ENCODE measurements around the gene TPCN2.

TPCN2 gene

GRCh38 chr11:69115586-69116560 lies 67.1 kb downstream of the TPCN2 start:
- no peak overlapping the region for H3K4ac ChIP-seq (ENCODE audit: low read depth in 1 of 2, low read length in 2 of 2)
- no peak overlapping the region for H3K4me3 ChIP-seq (ENCODE audit: insufficient read depth in 1 of 2, low read depth in 1 of 2, low read length in 2 of 2)
- peaks cover 38 to 41% of the 10 kb centered on the region in 2 experiments for H3K27me3 ChIP-seq (ENCODE audit: control insufficient read depth in 1 of 2, insufficient read depth in 1 of 2, low read length in 2 of 2)
- H2BK120ac ChIP-seq (ENCODE audit: low read depth, low read length): no peak overlapping the region
- H3K18ac ChIP-seq (ENCODE audit: low read depth in 1 of 2, low read length in 2 of 2): no peak overlapping the region
- no peak overlapping the region for H2AFZ ChIP-seq (ENCODE audit: low read depth, low read length)
- no peaks in the 10 kb centered on the region for H3K79me1 ChIP-seq (replicated peaks; ENCODE audit: low read length, poor library complexity, severe bottlenecking)
- no peak overlapping the region for H3K4me2 ChIP-seq (ENCODE audit: low read length, poor library complexity, severe bottlenecking)
- H2BK15ac ChIP-seq (ENCODE audit: low read depth, poor library complexity, severe bottlenecking): no peak overlapping the region
- peaks cover 14% of the 10 kb centered on the region for H3K4me1 ChIP-seq (ENCODE audit: control insufficient read depth, insufficient read depth, low read depth, low read length)
- no peak overlapping the region for H2BK12ac ChIP-seq (ENCODE audit: low read length in 2 of 2)
- H3K36me3 ChIP-seq (ENCODE audit: control insufficient read depth in 1 of 2, insufficient read depth in 2 of 2, low read depth in 1 of 2, low read length in 2 of 2): no peaks in the 10 kb centered on the region
- H2AK5ac ChIP-seq (ENCODE audit: low read length, severe bottlenecking): no peak overlapping the region
- no peak overlapping the region for H2BK5ac ChIP-seq (ENCODE audit: low read depth, low read length, poor library complexity, severe bottlenecking)
- WGBS: 85% methylated on average over 41 of the region's 41 CpGs
- H4K91ac ChIP-seq (ENCODE audit: low read length): no peak overlapping the region
- H3K9ac ChIP-seq (ENCODE audit: low read length): no peak overlapping the region
- H3K23ac ChIP-seq (ENCODE audit: low read length in 2 of 2): no peak overlapping the region
- no peak overlapping the region for H3K14ac ChIP-seq (ENCODE audit: low read length in 2 of 2)
- no peak overlapping the region for H3K27ac ChIP-seq (ENCODE audit: low read length, poor library complexity, severe bottlenecking)
- no peak overlapping the region for H4K8ac ChIP-seq (ENCODE audit: low read length)
- H3K9me3 ChIP-seq (ENCODE audit: control insufficient read depth, low read length): peaks cover 11% of the 10 kb centered on the region
- no peak for DNase-seq

DNA sequence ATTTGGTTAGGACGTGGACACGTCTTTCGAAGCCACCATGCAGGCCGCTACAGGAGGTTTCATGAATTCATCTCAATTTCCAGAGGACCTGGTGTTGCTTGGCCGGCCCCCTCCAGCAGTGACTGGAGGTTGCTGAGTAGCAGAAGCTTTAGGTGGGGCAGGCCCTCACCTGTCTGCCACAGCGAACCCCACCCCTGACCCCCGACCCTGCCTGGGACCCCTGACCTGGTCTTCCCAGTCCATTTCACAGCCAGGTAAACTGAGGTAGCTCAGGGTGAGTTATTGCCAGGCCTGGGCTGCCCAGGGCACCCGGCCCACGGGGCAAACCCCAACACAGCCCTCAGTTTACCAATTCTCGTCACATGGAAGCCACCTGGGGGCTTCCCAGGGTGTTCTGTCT lies 67.9 kb downstream of the TPCN2 start:
- H2BK12ac ChIP-seq (ENCODE audit: low read length in 2 of 2): no peak overlapping the region
- peaks cover 37 to 40% of the 10 kb centered on the region in 2 experiments for H3K27me3 ChIP-seq (ENCODE audit: control insufficient read depth in 1 of 2, insufficient read depth in 1 of 2, low read length in 2 of 2)
- peaks cover 21% of the 10 kb centered on the region for H3K4me1 ChIP-seq (ENCODE audit: control insufficient read depth, insufficient read depth, low read depth, low read length)
- H3K36me3 ChIP-seq (ENCODE audit: control insufficient read depth in 1 of 2, insufficient read depth in 2 of 2, low read depth in 1 of 2, low read length in 2 of 2): no peaks in the 10 kb centered on the region
- 93% methylated on average over 10 of the region's 10 CpGs for WGBS
- no peak overlapping the region for H3K9ac ChIP-seq (ENCODE audit: low read length)
- H3K27ac ChIP-seq (ENCODE audit: low read length, poor library complexity, severe bottlenecking): no peak overlapping the region
- H3K14ac ChIP-seq (ENCODE audit: low read length in 2 of 2): no peak overlapping the region
- H3K18ac ChIP-seq (ENCODE audit: low read depth in 1 of 2, low read length in 2 of 2): no peak overlapping the region
- H3K4me2 ChIP-seq (ENCODE audit: low read length, poor library complexity, severe bottlenecking): no peak overlapping the region
- H3K79me1 ChIP-seq (replicated peaks; ENCODE audit: low read length, poor library complexity, severe bottlenecking): no peaks in the 10 kb centered on the region
- no peak overlapping the region for H2BK5ac ChIP-seq (ENCODE audit: low read depth, low read length, poor library complexity, severe bottlenecking)
- no peak overlapping the region for H4K91ac ChIP-seq (ENCODE audit: low read length)
- no peak overlapping the region for H2BK15ac ChIP-seq (ENCODE audit: low read depth, poor library complexity, severe bottlenecking)
- H3K23ac ChIP-seq (ENCODE audit: low read length in 2 of 2): no peak overlapping the region
- no peak overlapping the region for H3K4ac ChIP-seq (ENCODE audit: low read depth in 1 of 2, low read length in 2 of 2)
- no peak for DNase-seq
- no peak overlapping the region for H4K8ac ChIP-seq (ENCODE audit: low read length)
- peaks cover 9% of the 10 kb centered on the region for H3K9me3 ChIP-seq (ENCODE audit: control insufficient read depth, low read length)
- H2BK120ac ChIP-seq (ENCODE audit: low read depth, low read length): no peak overlapping the region
- H2AFZ ChIP-seq (ENCODE audit: low read depth, low read length): no peak overlapping the region
- H3K4me3 ChIP-seq (ENCODE audit: insufficient read depth in 1 of 2, low read depth in 1 of 2, low read length in 2 of 2): no peak overlapping the region
- no peak overlapping the region for H2AK5ac ChIP-seq (ENCODE audit: low read length, severe bottlenecking)

- Histone ChIP-seq H3K36me3 (ENCODE audit: control insufficient read depth in 1 of 2, insufficient read depth in 2 of 2, low read depth in 1 of 2, low read length in 2 of 2) (no peaks in the 10 kb centered on the region), H3K18ac (ENCODE audit: low read depth in 1 of 2, low read length in 2 of 2) (no peak overlapping the region), H3K79me1 (replicated peaks; ENCODE audit: low read length, poor library complexity, severe bottlenecking) (no peaks in the 10 kb centered on the region), H2AFZ (ENCODE audit: low read depth, low read length) (no peak overlapping the region), H2BK120ac (ENCODE audit: low read depth, low read length) (no peak overlapping the region), H3K9ac (ENCODE audit: low read length) (no peak overlapping the region), H3K9me3 (ENCODE audit: control insufficient read depth, low read length) (peaks cover 9% of the 10 kb centered on the region), H3K14ac (ENCODE audit: low read length in 2 of 2) (no peak overlapping the region), H3K4ac (ENCODE audit: low read depth in 1 of 2, low read length in 2 of 2) (no peak overlapping the region), H3K23ac (ENCODE audit: low read length in 2 of 2) (no peak overlapping the region), H2BK12ac (ENCODE audit: low read length in 2 of 2) (no peak overlapping the region), H4K8ac (ENCODE audit: low read length) (no peak overlapping the region), H3K4me3 (ENCODE audit: insufficient read depth in 1 of 2, low read depth in 1 of 2, low read length in 2 of 2) (no peak overlapping the region), H2BK5ac (ENCODE audit: low read depth, low read length, poor library complexity, severe bottlenecking) (no peak overlapping the region), H3K4me2 (ENCODE audit: low read length, poor library complexity, severe bottlenecking) (no peak overlapping the region), H3K4me1 (ENCODE audit: control insufficient read depth, insufficient read depth, low read depth, low read length) (peaks cover 39% of the 10 kb centered on the region), H2AK5ac (ENCODE audit: low read length, severe bottlenecking) (no peak overlapping the region), H4K91ac (ENCODE audit: low read length) (peak overlapping the region; percentile 58), H3K27ac (ENCODE audit: low read length, poor library complexity, severe bottlenecking) (no peak overlapping the region), H2BK15ac (ENCODE audit: low read depth, poor library complexity, severe bottlenecking) (no peak overlapping the region), H3K27me3 (ENCODE audit: control insufficient read depth in 1 of 2, insufficient read depth in 1 of 2, low read length in 2 of 2) (peaks cover 18 to 25% of the 10 kb centered on the region in 2 experiments)
- WGBS: 100% methylated on average over 1 of the region's 2 CpGs
- no peak for DNase-seq
These were observed 70.5 kb downstream of the TPCN2 start for GRCh38 chr11:69119190-69119589.

- Histone ChIP-seq H3K27ac (ENCODE audit: low read length, poor library complexity, severe bottlenecking) (no peak overlapping the region), H2BK12ac (ENCODE audit: low read length in 2 of 2) (no peak overlapping the region), H3K9me3 (ENCODE audit: control insufficient read depth, low read length) (peaks cover 9% of the 10 kb centered on the region), H3K23ac (ENCODE audit: low read length in 2 of 2) (no peak overlapping the region), H4K91ac (ENCODE audit: low read length) (no peak overlapping the region), H2AFZ (ENCODE audit: low read depth, low read length) (no peak overlapping the region), H2BK15ac (ENCODE audit: low read depth, poor library complexity, severe bottlenecking) (no peak overlapping the region), H3K4me2 (ENCODE audit: low read length, poor library complexity, severe bottlenecking) (no peak overlapping the region), H3K4me3 (ENCODE audit: insufficient read depth in 1 of 2, low read depth in 1 of 2, low read length in 2 of 2) (no peak overlapping the region), H4K8ac (ENCODE audit: low read length) (no peak overlapping the region), H3K18ac (ENCODE audit: low read depth in 1 of 2, low read length in 2 of 2) (no peak overlapping the region), H3K4me1 (ENCODE audit: control insufficient read depth, insufficient read depth, low read depth, low read length) (peaks cover 38% of the 10 kb centered on the region), H3K79me1 (replicated peaks; ENCODE audit: low read length, poor library complexity, severe bottlenecking) (no peaks in the 10 kb centered on the region), H2AK5ac (ENCODE audit: low read length, severe bottlenecking) (no peak overlapping the region), H2BK120ac (ENCODE audit: low read depth, low read length) (no peak overlapping the region), H3K36me3 (ENCODE audit: control insufficient read depth in 1 of 2, insufficient read depth in 2 of 2, low read depth in 1 of 2, low read length in 2 of 2) (no peaks in the 10 kb centered on the region), H3K4ac (ENCODE audit: low read depth in 1 of 2, low read length in 2 of 2) (no peak overlapping the region), H3K9ac (ENCODE audit: low read length) (no peak overlapping the region), H3K27me3 (ENCODE audit: control insufficient read depth in 1 of 2, insufficient read depth in 1 of 2, low read length in 2 of 2) (peaks cover 7 to 22% of the 10 kb centered on the region in 2 experiments), H3K14ac (ENCODE audit: low read length in 2 of 2) (no peak overlapping the region), H2BK5ac (ENCODE audit: low read depth, low read length, poor library complexity, severe bottlenecking) (no peak overlapping the region)
- DNase-seq: no peak
- 89% methylated on average over 20 of the region's 21 CpGs for WGBS
These were observed 71.6 kb downstream of the TPCN2 start for GRCh38 chr11:69120096-69120875.
